ENCODE data around the gene SIRT3. TPM values are rescaled to one million over a fixed set of nuclear protein-coding genes. Genes with fewer than 3 reads are reported as not detected.

SIRT3 gene
- total and polyA plus RNA-seq, 4 donors: 9.9 to 17.1 (median 14.6) TPM

GRCh38 chr11:200224-201003 is 35.7 kb downstream of the SIRT3 start:
- Histone ChIP-seq H3K27me3 (ENCODE audit: control insufficient read depth in 4 of 4, insufficient read depth in 4 of 4, low read length in 3 of 4) (no peaks in the 10 kb centered on the region), H3K9me3 (ENCODE audit: control insufficient read depth in 4 of 4, low read length in 3 of 4) (no peaks in the 10 kb centered on the region), H3K4me3 (ENCODE audit: low read depth in 1 of 3, low read length in 3 of 3) (no peak overlapping the region), H3K27ac (ENCODE audit: low read depth in 1 of 2, low read length in 2 of 2) (no peak overlapping the region), H3K36me3 (ENCODE audit: control insufficient read depth in 4 of 4, insufficient read depth in 3 of 4, low read depth in 1 of 4, low read length in 3 of 4) (peaks cover 5 to 27% (median 9%) of the 10 kb centered on the region in 4 donors), H3K4me1 (ENCODE audit: control insufficient read depth in 4 of 4, insufficient read depth in 4 of 4, low read length in 3 of 4) (peaks cover 0 to 3% (median 2%) of the 10 kb centered on the region in 4 donors), H3K9ac (ENCODE audit: low read depth in 1 of 2, low read length in 2 of 2) (no peak overlapping the region)
- 92% methylated on average over 13 of the region's 13 CpGs for WGBS
- no peak for DNase-seq (ENCODE audit: low spot score)
- TF ChIP-seq REST (IDR thresholded peaks at IDR 0.05) (no peak), RAD21 (IDR thresholded peaks at IDR 0.05) (no peak)
- TF ChIP-seq, protein P1, sequence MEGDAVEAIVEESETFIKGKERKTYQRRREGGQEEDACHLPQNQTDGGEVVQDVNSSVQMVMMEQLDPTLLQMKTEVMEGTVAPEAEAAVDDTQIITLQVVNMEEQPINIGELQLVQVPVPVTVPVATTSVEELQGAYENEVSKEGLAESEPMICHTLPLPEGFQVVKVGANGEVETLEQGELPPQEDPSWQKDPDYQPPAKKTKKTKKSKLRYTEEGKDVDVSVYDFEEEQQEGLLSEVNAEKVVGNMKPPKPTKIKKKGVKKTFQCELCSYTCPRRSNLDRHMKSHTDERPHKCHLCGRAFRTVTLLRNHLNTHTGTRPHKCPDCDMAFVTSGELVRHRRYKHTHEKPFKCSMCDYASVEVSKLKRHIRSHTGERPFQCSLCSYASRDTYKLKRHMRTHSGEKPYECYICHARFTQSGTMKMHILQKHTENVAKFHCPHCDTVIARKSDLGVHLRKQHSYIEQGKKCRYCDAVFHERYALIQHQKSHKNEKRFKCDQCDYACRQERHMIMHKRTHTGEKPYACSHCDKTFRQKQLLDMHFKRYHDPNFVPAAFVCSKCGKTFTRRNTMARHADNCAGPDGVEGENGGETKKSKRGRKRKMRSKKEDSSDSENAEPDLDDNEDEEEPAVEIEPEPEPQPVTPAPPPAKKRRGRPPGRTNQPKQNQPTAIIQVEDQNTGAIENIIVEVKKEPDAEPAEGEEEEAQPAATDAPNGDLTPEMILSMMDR (IDR thresholded peaks at IDR 0.05; ENCODE audit: low read depth, low read length, missing input control): no peak

DNA sequence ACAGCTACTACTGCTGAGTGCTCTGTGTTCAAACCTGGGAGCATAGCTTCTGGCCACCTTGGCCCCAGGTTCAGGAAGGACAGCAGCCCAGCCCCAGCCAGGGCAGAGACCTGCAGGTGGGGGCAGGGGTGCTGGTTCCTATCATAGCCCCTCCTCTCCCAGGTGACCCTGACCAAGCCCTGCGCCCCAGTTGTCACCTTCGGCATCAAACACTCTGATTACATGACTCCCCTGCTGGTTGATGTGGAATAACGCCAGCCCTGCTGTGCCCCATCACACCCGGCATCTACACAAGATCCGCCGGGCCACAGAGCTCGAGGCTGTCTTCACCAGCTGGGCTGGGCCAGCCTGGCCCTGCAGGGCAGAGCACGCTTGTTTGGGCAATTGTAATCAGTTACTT is 36.4 kb downstream of the SIRT3 start:
- Histone ChIP-seq H3K4me1 (ENCODE audit: control insufficient read depth in 4 of 4, insufficient read depth in 4 of 4, low read length in 3 of 4) (no peaks in the 10 kb centered on the region), H3K9ac (ENCODE audit: low read depth in 1 of 2, low read length in 2 of 2) (no peak overlapping the region), H3K27me3 (ENCODE audit: control insufficient read depth in 4 of 4, insufficient read depth in 4 of 4, low read length in 3 of 4) (no peaks in the 10 kb centered on the region), H3K9me3 (ENCODE audit: control insufficient read depth in 4 of 4, low read length in 3 of 4) (no peaks in the 10 kb centered on the region), H3K4me3 (ENCODE audit: low read depth in 1 of 3, low read length in 3 of 3) (no peak overlapping the region), H3K36me3 (ENCODE audit: control insufficient read depth in 4 of 4, insufficient read depth in 3 of 4, low read depth in 1 of 4, low read length in 3 of 4) (peaks cover 5 to 20% (median 9%) of the 10 kb centered on the region in 4 donors), H3K27ac (ENCODE audit: low read depth in 1 of 2, low read length in 2 of 2) (no peak overlapping the region)
- 86% methylated on average over 8 of the region's 8 CpGs for WGBS
- DNase-seq (ENCODE audit: low spot score): no peak
- TF ChIP-seq YY1 (IDR thresholded peaks at IDR 0.05) (no peak), RXRA (IDR thresholded peaks at IDR 0.05) (no peak), EGR1 (IDR thresholded peaks at IDR 0.05; ENCODE audit: low read depth in 2 of 2) (no peak), ATF3 (IDR thresholded peaks at IDR 0.05) (no peak), JUND (IDR thresholded peaks at IDR 0.05) (no peak), HNF4G (IDR thresholded peaks at IDR 0.05) (no peak), FOXA2 (IDR thresholded peaks at IDR 0.05) (no peak), RAD21 (IDR thresholded peaks at IDR 0.05) (no peak), GABPA (IDR thresholded peaks at IDR 0.05 in 1 of 2, conservative IDR thresholded peaks at IDR 0.05 in 1 of 2) (no peak), FOXA1 (IDR thresholded peaks at IDR 0.05) (no peak), REST (IDR thresholded peaks at IDR 0.05) (no peak), HNF4A (conservative IDR thresholded peaks at IDR 0.05) (no peak), SP1 (IDR thresholded peaks at IDR 0.05) (no peak), TAF1 (conservative IDR thresholded peaks at IDR 0.05) (no peak), NR2F2 (IDR thresholded peaks at IDR 0.05) (no peak)
- TF ChIP-seq, protein P2, sequence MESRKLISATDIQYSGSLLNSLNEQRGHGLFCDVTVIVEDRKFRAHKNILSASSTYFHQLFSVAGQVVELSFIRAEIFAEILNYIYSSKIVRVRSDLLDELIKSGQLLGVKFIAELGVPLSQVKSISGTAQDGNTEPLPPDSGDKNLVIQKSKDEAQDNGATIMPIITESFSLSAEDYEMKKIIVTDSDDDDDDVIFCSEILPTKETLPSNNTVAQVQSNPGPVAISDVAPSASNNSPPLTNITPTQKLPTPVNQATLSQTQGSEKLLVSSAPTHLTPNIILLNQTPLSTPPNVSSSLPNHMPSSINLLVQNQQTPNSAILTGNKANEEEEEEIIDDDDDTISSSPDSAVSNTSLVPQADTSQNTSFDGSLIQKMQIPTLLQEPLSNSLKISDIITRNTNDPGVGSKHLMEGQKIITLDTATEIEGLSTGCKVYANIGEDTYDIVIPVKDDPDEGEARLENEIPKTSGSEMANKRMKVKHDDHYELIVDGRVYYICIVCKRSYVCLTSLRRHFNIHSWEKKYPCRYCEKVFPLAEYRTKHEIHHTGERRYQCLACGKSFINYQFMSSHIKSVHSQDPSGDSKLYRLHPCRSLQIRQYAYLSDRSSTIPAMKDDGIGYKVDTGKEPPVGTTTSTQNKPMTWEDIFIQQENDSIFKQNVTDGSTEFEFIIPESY (IDR thresholded peaks at IDR 0.05): no peak
- TF ChIP-seq, protein P3, sequence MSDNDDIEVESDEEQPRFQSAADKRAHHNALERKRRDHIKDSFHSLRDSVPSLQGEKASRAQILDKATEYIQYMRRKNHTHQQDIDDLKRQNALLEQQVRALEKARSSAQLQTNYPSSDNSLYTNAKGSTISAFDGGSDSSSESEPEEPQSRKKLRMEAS (IDR thresholded peaks at IDR 0.05): no peak
